T-helper 1 cell treated with Interleukin-12 subunit alpha and Interleukin-12 subunit beta and Interleukin-4 antibody, amounts not matched to agents 30 μg/mL and 1 μg/mL, for 36 hours (primary cell): Measurements from ENCODE around the gene ZBED4.

Experiments used
- H3K27ac Mint-ChIP-seq: one replicate; pipeline ENCODE4 v1.8.0; 2021; ENCODE audit warnings: mild to moderate bottlenecking, mixed read lengths
- H3K27me3 Mint-ChIP-seq: one replicate; pipeline ENCODE4 v1.8.0; 2021; ENCODE audit warnings: low read depth, mixed read lengths
- H3K36me3 Mint-ChIP-seq: one replicate; pipeline ENCODE4 v1.8.0; 2021; ENCODE audit warnings: low read depth, mixed read lengths
- H3K4me1 Mint-ChIP-seq: one replicate; pipeline ENCODE4 v1.8.0; 2021; ENCODE audit warnings: low read depth, mixed read lengths
- H3K4me3 Mint-ChIP-seq: one replicate; pipeline ENCODE4 v1.8.0; 2021; ENCODE audit warnings: mild to moderate bottlenecking, moderate library complexity, mixed read lengths
- H3K9me3 Mint-ChIP-seq: one replicate; pipeline ENCODE4 v1.8.0; 2021; ENCODE audit warnings: mixed read lengths

ZBED4 gene

DNA sequence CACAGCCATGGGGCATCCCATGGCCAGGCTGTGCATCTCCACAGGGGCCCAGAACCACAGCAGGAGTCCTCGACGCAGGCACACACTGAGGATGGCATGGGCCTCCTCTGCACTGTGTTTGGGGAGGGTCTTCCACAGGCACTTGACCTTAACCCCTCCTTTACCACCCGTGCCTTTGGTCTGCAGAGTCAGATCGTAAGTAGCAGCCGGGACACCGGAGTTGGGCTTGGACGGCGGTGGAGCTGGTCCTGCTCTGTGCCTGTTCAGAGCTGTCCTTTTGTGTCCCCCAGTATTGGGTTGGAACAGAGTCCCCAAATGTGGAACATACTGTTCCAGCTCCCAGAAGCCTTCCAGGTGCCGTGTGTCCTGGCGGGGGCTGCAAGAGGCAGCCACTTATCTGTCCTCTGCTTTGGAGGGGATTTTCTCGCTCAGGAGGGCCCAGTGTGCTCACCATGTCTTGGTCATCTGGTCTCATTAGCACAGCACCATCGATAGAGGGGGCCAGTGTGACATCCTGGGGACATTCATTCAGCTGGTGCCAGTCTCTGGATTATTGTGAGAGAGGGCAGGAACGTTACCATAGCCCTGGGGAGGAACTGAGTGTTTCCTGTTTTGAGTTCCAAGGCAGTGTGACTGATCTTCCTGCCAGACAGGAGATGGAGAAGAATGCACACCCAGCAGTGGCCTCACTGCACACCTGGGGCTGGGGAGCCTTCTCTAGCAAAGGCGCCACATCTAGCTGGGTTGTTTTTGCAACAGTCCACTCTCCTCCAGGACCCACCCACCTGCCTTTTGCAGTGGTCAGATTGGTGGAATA, 77.2 kb downstream of the ZBED4 start:
- Mint-ChIP-seq H3K27ac (peak overlapping the region; percentile 71), H3K27me3 (no peaks in the 10 kb centered on the region), H3K4me1 (peaks cover 22% of the 10 kb centered on the region), H3K36me3 (peaks cover 8% of the 10 kb centered on the region), H3K4me3 (peak overlapping the region; percentile 51), H3K9me3 (no peaks in the 10 kb centered on the region)

DNA sequence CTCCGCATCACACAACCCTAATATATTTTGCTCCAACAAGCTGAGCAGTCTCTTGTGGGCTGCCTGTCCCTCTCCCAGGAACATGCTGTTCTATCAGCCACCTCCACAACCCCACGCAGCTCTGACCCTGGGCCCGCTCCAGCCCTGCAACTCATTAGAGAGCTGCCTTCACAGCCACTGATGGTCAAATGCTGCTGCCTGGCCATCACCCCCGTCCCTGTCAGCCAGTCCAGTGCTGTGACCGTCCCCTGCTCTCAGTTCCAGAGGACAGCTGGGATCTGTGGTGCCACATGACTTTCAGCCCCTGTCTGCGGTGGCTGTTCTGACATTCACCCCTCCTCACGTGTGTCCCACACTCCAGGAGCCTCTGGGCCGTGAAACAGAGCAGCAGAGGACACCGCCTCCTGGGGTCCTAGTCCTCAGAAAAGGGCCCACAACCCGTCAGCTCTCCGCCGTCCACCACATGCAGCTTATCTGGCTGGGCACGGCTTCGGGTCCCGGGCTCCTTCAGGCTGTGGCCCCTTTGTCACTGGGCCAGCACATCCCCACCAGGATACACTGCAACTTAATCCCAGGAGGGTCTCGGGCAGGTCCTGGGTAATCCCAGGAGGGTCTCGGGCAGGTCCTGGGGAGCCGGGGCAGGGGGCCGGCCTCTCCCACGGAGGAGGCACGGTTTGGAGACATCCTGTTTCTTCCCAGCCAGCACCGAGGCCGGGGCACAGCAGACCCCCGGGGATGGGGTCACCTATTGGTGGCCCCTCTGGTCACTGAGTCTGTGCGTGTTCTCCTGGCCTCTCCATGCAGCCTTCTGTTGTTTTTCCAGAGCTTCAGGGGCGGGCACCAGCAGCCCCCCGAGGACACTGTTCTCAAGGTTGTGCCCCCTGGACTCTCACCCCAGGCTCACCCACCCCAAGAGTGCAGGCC, 79.9 kb downstream of the ZBED4 start:
- peak overlapping the region; percentile 73 for H3K27ac Mint-ChIP-seq
- H3K27me3 Mint-ChIP-seq = no peaks in the 10 kb centered on the region
- no peaks in the 10 kb centered on the region for H3K9me3 Mint-ChIP-seq
- peak overlapping the region; percentile 66 for H3K4me3 Mint-ChIP-seq
- no peaks in the 10 kb centered on the region for H3K36me3 Mint-ChIP-seq
- H3K4me1 Mint-ChIP-seq = peaks cover 21% of the 10 kb centered on the region

GRCh38 chr22:49934160-49934890, 80.7 kb downstream of the ZBED4 start:
- Mint-ChIP-seq H3K9me3 (no peaks in the 10 kb centered on the region), H3K27me3 (no peaks in the 10 kb centered on the region), H3K4me1 (peaks cover 21% of the 10 kb centered on the region), H3K27ac (peak overlapping the region; percentile 77), H3K4me3 (peak overlapping the region; percentile 66), H3K36me3 (no peaks in the 10 kb centered on the region)

- peaks cover 21% of the 10 kb centered on the region for H3K4me1 Mint-ChIP-seq
- H3K36me3 Mint-ChIP-seq = no peaks in the 10 kb centered on the region
- no peaks in the 10 kb centered on the region for H3K27me3 Mint-ChIP-seq
- peak overlapping the region; percentile 65 for H3K4me3 Mint-ChIP-seq
- peak overlapping the region; percentile 82 for H3K27ac Mint-ChIP-seq
- H3K9me3 Mint-ChIP-seq = no peaks in the 10 kb centered on the region
Measured at GRCh38 chr22:49934891-49935557, 81.4 kb downstream of the ZBED4 start.

DNA sequence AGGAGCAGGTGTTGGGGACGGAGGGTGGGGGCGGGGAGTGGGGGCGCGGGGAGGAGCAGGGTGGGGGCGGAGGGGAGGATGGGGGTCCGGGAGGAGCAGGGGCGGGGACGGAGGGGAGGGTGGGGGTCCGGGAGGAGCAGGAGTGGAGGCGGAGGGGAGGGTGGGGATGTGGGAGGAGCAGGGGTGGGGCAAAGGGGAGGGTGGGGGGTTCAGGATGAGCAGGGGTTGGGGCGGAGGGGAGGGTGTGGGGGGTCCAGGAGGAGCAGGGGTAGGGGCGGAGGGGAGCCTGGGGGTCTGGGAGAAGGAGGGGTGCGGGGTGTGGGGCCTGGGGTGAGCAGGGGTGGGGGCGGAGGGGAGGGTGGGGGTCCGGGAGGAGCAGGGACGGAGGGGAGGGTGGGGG, 81.9 kb downstream of the ZBED4 start:
- H3K4me3 Mint-ChIP-seq = peak overlapping the region; percentile 37
- no peaks in the 10 kb centered on the region for H3K27me3 Mint-ChIP-seq
- H3K27ac Mint-ChIP-seq = peak overlapping the region; percentile 82
- no peaks in the 10 kb centered on the region for H3K36me3 Mint-ChIP-seq
- peaks cover 21% of the 10 kb centered on the region for H3K4me1 Mint-ChIP-seq
- no peaks in the 10 kb centered on the region for H3K9me3 Mint-ChIP-seq

DNA sequence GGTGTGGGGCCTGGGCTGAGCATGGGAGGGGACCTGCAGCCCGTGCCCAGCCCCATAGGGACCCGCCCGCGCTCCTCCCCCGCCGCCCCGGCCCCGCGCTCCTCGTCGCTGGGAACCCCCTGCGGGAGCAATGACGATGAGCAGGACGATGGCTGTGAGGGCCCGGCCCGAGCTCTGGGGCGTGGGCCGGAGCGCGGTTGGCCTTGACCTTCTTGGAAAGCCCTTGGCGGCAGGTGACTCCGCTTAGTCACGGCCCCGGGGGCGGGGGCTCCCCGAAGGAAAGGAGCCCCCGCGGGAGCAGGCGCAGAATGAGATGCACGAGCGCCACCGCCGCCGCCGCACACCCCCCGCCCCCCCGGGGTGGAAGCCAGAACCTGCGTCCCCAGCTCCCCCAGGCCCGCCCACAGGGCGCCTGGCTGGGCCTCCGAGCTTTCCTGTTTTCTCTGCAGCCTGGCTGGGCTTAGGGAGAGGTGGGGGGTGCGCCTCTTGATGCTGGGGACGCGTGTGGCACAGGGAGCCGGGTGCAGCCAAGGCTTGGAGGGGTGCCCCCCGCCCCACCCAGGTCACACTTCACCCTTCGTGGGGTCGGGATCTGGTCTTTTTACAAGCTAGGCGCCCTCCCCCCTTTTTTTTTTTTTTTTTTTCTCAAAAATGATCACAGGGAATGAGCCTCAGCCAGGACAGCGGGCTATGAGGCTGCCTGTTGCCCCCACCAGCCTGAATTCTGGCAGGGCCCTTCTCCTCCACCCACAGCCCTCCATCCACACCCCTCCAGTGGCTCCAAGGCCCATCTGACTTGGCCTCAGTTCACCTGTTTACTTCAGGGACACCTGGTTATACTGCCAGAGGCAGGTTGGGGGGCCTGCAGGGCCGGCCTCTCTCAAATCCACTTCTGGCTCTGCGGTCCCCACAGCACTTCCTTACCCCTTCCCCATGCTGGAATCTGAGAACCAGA, 82.7 kb downstream of the ZBED4 start:
- Mint-ChIP-seq H3K36me3 (peaks cover 3% of the 10 kb centered on the region), H3K4me1 (peaks cover 21% of the 10 kb centered on the region), H3K9me3 (no peaks in the 10 kb centered on the region), H3K4me3 (peak overlapping the region; percentile 65), H3K27ac (peak overlapping the region; percentile 82), H3K27me3 (no peaks in the 10 kb centered on the region)

GRCh38 chr22:49936973-49937757, 83.5 kb downstream of the ZBED4 start:
- Mint-ChIP-seq H3K9me3 (no peaks in the 10 kb centered on the region), H3K27me3 (no peaks in the 10 kb centered on the region), H3K4me1 (peaks cover 20% of the 10 kb centered on the region), H3K27ac (peak overlapping the region; percentile 82), H3K36me3 (peaks cover 3% of the 10 kb centered on the region), H3K4me3 (peak overlapping the region; percentile 65)

DNA sequence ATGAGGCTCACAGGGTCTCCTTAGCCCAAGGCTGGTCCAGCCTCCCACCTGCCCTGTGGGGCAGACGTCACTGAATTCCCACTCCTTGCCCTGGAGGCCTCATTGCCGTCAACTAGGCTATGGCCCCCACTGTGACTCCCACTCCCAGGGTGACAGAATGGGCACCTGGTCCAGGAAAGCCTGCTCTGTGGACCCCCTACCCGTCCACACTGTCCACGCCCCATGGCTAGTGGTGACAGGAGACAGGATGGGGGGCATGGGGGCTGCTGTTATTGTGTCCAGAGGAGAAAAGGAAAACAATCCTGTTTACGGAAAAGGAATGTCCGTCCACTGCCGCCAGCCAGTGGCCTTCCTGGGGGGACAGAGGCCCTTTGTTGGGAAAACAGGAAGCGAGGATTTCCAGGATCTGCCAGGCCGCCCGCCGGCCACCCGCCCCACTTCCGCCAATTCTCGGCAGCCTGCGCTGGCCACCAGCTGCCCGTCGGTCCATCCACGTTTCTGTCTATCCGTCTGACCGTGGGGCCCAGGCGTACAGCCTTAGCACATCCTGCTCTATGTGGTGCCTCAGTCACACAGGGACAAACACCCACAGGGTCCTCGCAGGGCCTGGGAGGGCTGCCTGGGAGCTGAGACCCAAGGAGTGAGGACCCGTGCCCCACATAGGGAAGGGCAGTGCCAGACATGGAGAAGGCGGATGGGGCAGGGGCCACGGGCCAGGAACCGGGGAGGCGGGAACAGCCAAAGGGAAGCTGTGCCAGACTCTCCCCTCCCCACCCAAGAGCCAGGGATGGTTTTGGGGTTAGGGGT, 84.3 kb downstream of the ZBED4 start:
- Mint-ChIP-seq H3K4me1 (peaks cover 20% of the 10 kb centered on the region), H3K4me3 (no peak overlapping the region), H3K27ac (no peak overlapping the region), H3K9me3 (no peaks in the 10 kb centered on the region), H3K36me3 (peaks cover 3% of the 10 kb centered on the region), H3K27me3 (no peaks in the 10 kb centered on the region)

DNA sequence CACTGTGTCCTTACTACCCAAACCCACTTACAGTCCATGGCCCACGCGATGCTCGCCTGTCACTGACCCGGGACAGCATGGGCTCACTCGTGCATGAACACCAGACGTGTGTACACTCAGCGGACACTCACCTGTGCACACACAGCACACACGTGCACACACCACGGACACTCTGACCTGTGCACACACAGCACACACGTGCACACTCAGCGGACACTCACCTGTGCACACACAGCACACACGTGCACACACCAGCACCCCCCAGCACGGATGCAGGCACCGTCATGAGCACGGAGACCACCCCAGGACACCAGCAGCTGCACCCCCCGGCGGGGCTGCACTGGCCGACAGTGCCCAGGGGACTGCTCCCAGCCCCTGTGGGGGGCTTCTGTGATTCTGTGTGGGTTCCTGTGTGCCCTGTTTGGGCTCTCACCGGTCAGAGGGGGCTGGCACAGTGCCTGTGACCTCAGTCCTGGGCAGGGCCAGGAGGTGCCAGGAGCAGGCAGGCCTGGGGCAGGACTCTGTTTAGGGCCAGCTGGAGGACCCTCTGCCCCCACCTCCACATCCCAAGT, 85.0 kb downstream of the ZBED4 start:
- Mint-ChIP-seq H3K4me3 (no peak overlapping the region), H3K4me1 (peaks cover 15% of the 10 kb centered on the region), H3K27ac (no peak overlapping the region), H3K27me3 (no peaks in the 10 kb centered on the region), H3K36me3 (peaks cover 3% of the 10 kb centered on the region), H3K9me3 (no peaks in the 10 kb centered on the region)
